ENCODE measurements around the gene PNISR. TPM values are rescaled to one million over a fixed set of nuclear protein-coding genes. Genes with fewer than 3 reads are reported as not detected.

PNISR gene
- total RNA-seq, 6 donors from 2014 or later = 67.2 to 408 (median 106) TPM

- Histone ChIP-seq H3K27me3 (no peaks in the 10 kb centered on the region), H3K27ac (no peak overlapping the region), H3K36me3 (no peaks in the 10 kb centered on the region), H3K4me1 (no peaks in the 10 kb centered on the region), H3K4me3 (no peak overlapping the region), H3K9me3 (no peaks in the 10 kb centered on the region)
- DNase-seq (no peak), ATAC-seq (ENCODE audit: low FRiP score in 2 of 2) (no peak)
- TF ChIP-seq POLR2AphosphoS5 (IDR thresholded peaks at IDR 0.05) = no peak
- no peak for TF ChIP-seq POLR2A (IDR thresholded peaks at IDR 0.05)
- no peak for TF ChIP-seq CTCF (IDR thresholded peaks at IDR 0.05)
- no peak for TF ChIP-seq EP300 (IDR thresholded peaks at IDR 0.05)
- WGBS, 2 donors = 62 to 80% methylated on average over 1 of the region's 1 CpG
Observed at GRCh38 chr6:99359800-99360199, 65.3 kb downstream of the PNISR start.

- no peaks in the 10 kb centered on the region for H3K9me3 ChIP-seq
- H3K4me3 ChIP-seq = no peak overlapping the region
- no peaks in the 10 kb centered on the region for H3K27me3 ChIP-seq
- no peak for TF ChIP-seq EP300 (IDR thresholded peaks at IDR 0.05)
- no peak for TF ChIP-seq POLR2AphosphoS5 (IDR thresholded peaks at IDR 0.05)
- no peak for TF ChIP-seq CTCF (IDR thresholded peaks at IDR 0.05)
- no peak for TF ChIP-seq POLR2A (IDR thresholded peaks at IDR 0.05)
- no peaks in the 10 kb centered on the region for H3K4me1 ChIP-seq
- 67 to 78% methylated on average over 1 of the region's 1 CpG for WGBS, 2 donors
- H3K27ac ChIP-seq = no peak overlapping the region
- DNase-seq (no peak), ATAC-seq (ENCODE audit: low FRiP score in 2 of 2) (no peak)
- no peaks in the 10 kb centered on the region for H3K36me3 ChIP-seq
Observed at GRCh38 chr6:99356641-99357040, 68.5 kb downstream of the PNISR start.

- H3K4me1 ChIP-seq = peaks cover 0 to 7% (median under 1%) of the 10 kb centered on the region in 4 donors
- H3K27me3 ChIP-seq = peaks cover 0 to 2% (median under 1%) of the 10 kb centered on the region in 4 donors
- H3K9me3 ChIP-seq = no peaks in the 10 kb centered on the region
- whole genome bisulfite sequencing, 2 donors = 67 to 80% methylated on average over 4 of the region's 4 CpGs
- H3K27ac ChIP-seq = no peak overlapping the region
- no peak for DNase-seq
- no peaks in the 10 kb centered on the region for H3K36me3 ChIP-seq
- no peak for TF ChIP-seq POLR2A (IDR thresholded peaks at IDR 0.05)
- TF ChIP-seq CTCF (IDR thresholded peaks at IDR 0.05) = no peak
- TF ChIP-seq POLR2AphosphoS5 (IDR thresholded peaks at IDR 0.05) = no peak
- no peak for TF ChIP-seq EP300 (IDR thresholded peaks at IDR 0.05)
- H3K4me3 ChIP-seq = no peak overlapping the region
- no peak for ATAC-seq (ENCODE audit: low FRiP score in 2 of 2)
Observed at GRCh38 chr6:99354983-99355382, 70.1 kb downstream of the PNISR start.

GRCh38 chr6:99353126-99353525, 72.0 kb downstream of the PNISR start:
- Histone ChIP-seq H3K27me3 (peaks cover 0 to 15% (median 3%) of the 10 kb centered on the region in 4 donors), H3K4me3 (no peak overlapping the region), H3K4me1 (peaks cover 5 to 19% (median 9%) of the 10 kb centered on the region in 4 donors), H3K9me3 (no peaks in the 10 kb centered on the region), H3K36me3 (no peaks in the 10 kb centered on the region), H3K27ac (no peak overlapping the region)
- WGBS, 2 donors = 65 to 76% methylated on average over 9 of the region's 9 CpGs
- no peak for TF ChIP-seq CTCF (IDR thresholded peaks at IDR 0.05)
- TF ChIP-seq EP300 (IDR thresholded peaks at IDR 0.05) = no peak
- TF ChIP-seq POLR2A (IDR thresholded peaks at IDR 0.05) = no peak
- TF ChIP-seq POLR2AphosphoS5 (IDR thresholded peaks at IDR 0.05) = no peak
- ATAC-seq (ENCODE audit: low FRiP score in 2 of 2) (no peak), DNase-seq (no peak)

- Histone ChIP-seq H3K36me3 (no peaks in the 10 kb centered on the region), H3K27ac (no peak overlapping the region), H3K4me3 (peak overlapping the region in 3 of 4 donors; percentile 57 to 71 (median 66)), H3K9me3 (no peaks in the 10 kb centered on the region), H3K4me1 (peaks cover 5 to 19% (median 9%) of the 10 kb centered on the region in 4 donors), H3K27me3 (peaks cover 0 to 15% (median 3%) of the 10 kb centered on the region in 4 donors)
- ATAC-seq (ENCODE audit: low FRiP score in 2 of 2) (peak in 1 of 2 donors; percentile 31), DNase-seq (peak in 1 of 2 donors; percentile 60)
- 21 to 32% methylated on average over 10 of the region's 10 CpGs for WGBS, 2 donors
- no peak for TF ChIP-seq CTCF (IDR thresholded peaks at IDR 0.05)
- no peak for TF ChIP-seq EP300 (IDR thresholded peaks at IDR 0.05)
- no peak for TF ChIP-seq POLR2A (IDR thresholded peaks at IDR 0.05)
- no peak for TF ChIP-seq POLR2AphosphoS5 (IDR thresholded peaks at IDR 0.05)
Observed at GRCh38 chr6:99350573-99350972, 74.5 kb downstream of the PNISR start.
